ENCODE measurements around the gene MCU.
"Not testable (repeated sequence)": the region's sequence is repeated elsewhere in the genome, so short reads cannot be mapped to it uniquely, and the experiment has no call there.

MCU gene

GRCh38 chr10:72688208-72688651 lies 3.7 kb upstream of the MCU start:
- DNase-seq = no peak

DNA sequence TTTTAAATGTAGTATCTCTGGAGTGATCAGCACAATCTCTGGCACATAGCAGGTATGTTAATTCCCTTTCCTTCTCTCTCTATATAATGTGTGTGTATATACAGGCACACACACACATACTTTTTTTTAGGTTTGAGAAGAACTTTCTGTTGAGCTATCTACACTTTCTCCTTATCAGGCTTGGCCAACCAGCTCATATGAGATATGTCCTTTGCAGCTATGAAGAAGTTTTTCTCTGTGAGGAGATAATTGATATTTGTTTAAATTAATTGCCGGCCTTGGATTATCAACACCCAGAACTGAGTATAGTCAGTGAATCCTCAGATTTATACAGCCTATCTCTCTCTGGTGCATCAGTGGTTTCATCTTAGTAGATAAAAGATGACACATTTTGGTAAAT lies 2.3 kb upstream of the MCU start:
- no peak for DNase-seq

DNA sequence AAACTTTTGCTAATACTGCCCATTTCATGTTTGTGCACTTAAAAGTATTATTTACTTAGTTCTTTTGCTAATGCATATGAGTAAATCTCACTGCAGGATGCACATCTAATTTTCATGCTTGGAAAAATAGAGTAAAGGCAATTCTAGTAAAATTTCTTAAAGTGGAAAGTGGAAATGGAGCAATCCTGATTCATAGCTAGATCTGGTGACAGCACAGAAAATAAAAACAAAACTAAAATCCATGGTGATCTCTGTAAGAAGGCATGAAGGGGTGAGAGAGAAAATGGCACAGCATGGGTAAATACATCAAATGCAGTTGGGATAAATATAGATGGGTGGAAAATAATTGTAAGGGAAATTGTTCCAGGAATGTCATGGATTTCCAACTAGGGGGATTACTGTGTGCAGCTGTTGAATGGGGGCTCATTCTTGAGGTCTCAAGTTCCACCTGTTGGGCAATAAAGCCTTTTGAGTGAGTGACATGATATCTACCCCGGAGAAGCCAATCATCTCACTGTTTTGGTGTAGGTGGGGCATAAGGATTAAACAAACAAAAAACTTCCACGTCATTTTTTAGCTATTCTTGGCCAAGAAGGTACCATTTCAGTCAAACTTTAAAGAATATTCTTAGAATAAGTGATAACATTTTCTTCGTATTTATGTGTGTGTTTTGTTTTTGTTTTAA lies 1.7 kb upstream of the MCU start:
- no peak for DNase-seq

DNA sequence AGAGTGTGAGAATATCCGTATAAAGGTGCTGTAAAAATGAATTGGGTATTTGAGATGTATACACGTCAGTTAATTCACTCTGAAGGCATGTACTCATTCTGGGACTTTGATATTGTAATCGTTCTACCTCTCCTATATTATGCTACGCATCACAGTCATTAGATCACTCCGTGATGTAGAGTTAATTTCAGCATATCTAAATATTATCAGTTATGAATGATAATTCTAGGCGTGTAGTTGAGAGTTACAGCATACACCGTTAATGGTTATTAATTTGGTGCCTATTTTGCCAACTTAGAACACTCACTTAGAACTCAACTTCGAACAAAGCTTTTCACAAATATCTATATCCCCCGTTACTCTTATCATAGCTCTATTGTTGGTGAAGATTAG lies 477 bp upstream of the MCU start:
- no peak for DNase-seq

- DNase-seq = no peak
Observed at GRCh38 chr10:72692744-72692993, 726 bp downstream of the MCU start.

- no peak for DNase-seq
Observed at GRCh38 chr10:72692994-72693781, 1.2 kb downstream of the MCU start.

DNA sequence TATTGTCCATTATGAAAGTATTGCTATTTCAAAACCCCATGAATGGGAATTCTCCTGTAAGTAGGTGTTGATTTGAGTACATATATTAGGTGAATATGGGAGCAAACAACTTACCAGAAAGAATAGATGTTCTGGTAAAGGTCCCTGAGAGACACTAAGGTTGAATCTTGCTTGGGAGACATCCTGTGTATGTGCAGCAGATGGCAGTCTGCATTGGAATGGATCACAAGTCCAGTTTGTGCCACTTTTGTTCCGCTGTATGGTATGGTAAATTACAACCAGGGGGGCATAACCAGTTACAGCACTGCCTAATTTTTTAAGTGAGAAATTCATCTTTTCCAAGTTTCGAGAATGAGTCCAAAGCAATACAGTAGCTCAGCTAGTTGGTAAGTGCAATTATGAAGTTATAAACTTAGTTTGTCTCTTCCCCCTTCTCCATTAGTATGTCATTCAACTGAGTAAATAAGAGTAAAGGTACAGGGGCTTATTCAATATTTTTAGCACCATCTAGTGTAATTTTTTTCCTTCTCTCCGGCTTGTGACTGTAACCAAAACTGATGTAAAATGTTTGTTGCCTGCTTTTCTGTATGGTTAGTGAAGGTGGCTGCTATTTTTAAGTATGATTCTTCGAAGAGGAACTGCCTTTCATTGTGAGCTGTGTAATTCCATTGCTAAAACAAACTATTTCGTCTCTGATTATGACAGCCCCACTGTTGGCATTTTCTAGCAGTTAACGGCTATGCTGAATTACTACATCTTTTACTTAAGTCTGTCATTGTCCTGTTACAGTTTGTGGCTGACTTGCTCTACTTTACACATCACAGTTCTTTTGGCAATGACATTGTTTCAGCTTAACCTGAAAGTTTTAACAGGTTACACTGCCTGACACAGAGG lies 2.8 kb downstream of the MCU start:
- DNase-seq = no peak

GRCh38 chr10:72695496-72695895 lies 3.6 kb downstream of the MCU start:
- no peak for DNase-seq

DNA sequence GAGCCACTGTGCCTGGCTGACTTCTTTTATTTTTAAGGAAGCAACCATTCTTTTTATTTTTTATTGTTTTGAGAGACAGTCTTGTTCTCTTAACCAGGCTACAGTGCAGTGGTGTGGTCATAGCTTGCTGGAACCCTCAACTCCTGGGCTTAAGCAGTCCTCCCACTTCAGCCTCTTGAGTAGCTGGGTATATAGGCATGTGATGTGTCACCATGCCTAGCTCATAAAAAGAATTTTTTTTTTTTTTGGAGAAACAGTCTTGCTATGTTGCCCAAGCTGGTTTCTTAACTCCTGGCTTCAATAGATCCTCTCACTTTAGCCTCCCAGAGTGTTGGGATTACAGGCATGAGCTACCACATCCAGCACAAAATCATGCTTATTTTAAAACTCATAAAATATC lies 5.8 kb downstream of the MCU start:
- DNase-seq = no peak

DNA sequence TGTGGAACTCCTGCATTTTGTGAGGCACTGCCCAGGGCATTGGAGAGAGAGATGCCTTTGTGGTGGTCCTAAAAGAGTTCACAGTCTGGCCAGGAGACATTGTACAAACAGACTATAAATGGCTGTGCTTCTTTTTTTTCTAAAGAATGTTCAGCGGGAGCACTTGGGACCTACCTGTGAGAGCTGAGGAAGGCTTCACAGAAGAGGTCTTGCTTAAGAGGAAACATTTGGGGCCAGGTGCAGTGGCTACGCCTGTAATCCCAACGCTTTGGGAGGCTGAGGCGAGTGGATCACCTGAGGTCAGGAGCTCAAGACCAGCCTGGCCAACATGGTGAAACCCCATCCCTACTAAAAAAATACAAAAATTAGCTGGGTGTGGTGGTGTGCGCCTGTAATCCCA lies 10.5 kb downstream of the MCU start:
- DNase-seq = not testable (repeated sequence)

DNA sequence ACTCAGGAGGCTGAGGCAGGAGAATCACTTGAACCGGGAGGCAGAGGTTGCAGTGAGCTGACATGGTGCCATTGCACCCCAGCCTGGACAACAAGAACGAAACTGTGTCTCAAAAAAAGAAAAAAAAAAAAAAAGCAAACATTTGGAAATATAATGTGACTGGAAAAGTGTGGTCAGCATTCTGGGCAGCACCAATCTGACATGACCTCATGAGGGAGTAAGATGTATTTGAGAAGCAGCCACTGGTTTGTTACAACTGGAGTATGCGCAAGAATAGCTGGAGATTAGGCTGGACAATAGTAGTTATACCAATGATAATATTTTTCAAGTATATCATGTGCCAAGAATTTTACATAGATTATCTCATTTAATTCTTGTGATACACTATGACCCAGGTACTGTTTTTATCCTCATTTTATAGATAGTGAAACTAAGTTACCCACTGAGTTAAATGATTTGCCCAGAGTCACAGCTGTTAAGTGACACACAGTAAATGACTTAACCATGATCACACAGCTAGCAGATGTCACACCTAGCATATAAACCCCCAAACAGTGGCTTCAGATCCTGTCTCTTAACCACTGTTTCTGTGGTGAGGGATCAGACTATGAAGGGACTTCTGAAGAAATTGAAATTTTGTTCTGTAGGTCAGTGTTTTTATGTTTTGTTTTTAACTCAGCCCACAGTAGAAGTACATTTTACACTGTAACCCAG lies 11.1 kb downstream of the MCU start:
- DNase-seq = no peak

DNA sequence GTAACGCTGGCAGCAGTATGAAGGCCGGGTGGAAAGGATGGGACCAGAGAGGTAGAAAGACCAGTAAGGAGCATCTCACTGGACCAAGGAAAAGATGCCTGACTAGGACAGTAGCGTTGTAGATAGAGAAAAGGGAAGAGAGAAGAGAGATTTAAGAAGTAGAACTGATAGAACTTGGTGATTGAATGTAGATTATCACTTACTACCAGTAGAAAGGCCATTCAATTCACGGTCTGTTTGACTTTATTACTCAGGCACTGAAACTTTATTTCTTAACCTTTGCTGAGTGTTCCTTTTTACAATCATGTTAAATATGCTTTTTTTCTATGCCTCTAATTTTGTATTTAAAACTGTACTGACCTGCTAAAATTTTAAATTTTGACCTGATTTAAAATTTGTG lies 12.2 kb downstream of the MCU start:
- DNase-seq = no peak

DNA sequence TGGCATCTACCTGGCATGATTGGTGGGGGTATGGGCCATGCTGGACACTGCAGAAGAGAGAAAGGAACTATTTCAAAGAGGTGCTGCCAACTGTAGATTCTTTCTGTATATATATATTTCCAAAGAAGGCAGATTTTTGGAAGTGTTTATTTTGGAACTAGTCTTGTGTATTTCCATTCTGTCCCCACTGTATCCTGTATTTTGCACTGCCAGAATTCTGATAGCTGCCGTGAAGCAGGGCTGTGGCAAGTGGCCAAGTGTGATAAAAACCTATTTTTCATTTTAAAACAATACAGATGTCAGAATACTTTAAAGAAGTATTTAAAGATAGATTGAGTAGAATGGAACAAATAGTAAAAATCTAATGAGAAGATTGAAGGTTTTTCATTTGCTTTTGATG lies 17.1 kb downstream of the MCU start:
- no peak for DNase-seq

DNA sequence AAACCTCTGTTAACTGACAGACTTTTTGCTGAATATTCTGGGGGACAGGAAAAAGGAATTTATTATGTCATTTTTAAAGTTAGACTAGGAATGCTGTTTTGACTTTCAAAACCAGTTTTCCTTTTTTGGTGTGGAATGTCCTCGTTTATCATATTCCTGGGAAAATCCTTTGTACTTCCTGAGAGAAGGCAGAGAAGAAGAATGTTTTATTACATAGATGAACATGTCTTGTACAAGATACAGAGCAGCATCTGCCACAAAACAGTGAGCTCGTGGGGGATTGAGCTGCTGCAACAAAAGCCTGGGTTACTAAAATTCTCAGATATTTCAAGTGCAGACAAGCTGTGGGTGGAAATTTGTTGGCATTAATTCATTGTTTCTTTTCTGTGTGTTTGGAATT lies 20.2 kb downstream of the MCU start:
- no peak for DNase-seq

GRCh38 chr10:72719941-72720592 lies 28.1 kb downstream of the MCU start:
- no peak for DNase-seq

DNA sequence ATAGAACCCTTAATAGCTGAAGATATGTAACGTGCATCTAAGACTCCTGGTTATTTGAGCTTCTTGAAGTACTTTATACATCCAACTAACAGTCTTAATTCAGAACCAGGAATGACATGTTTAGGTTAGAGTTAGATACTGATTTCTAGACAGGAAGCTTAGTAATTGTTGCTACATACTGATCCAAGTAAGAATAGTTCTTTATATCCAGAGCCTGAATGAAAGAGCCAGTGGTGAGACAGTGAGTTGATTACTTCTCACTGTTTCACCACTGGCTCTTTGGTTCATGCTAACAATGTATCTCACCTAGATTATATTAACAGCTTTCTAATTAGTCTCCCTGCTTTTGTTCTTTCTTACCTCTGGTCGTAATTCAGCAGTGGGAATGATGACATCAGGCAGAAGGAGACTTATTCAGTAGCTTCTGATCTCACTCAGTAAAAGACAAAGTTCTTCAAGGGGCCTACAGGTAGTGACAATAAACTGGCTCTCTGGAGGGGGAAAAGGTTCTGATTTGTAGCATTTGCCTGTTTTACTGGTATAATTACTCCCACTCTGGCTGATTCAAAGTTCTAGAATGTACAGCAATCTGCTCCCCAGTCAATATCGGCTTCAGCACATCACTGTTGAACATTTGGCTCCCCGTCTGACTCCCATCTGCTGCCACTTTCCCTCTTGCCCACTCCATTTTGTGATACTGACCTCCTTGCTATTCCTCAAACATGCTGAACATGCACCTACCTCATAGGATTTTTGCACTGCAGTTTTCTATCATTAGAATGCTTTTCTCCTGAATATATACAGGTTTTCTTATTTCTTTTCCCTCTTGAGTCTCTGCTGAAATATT lies 29.1 kb downstream of the MCU start:
- no peak for DNase-seq

DNA sequence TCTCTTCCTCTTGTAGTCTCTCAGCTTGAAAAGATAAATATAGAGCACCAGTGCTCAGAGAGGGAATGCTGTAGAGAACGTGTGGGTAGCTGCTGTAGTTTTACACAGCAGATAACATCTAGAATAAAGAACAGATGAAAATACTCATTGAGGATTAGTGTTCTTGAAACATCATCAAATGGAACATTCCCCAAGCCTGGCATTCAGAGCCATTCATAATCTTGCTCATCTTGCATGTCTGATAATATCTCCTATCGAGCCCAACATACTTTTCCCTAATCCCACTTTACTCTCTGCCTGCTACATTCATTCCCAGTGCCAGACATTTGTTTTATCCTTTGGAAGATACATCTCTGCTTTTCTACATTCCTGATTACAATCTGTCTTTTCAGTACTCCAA lies 35.2 kb downstream of the MCU start:
- DNase-seq = no peak

GRCh38 chr10:72728462-72728861 lies 36.5 kb downstream of the MCU start:
- no peak for DNase-seq

DNA sequence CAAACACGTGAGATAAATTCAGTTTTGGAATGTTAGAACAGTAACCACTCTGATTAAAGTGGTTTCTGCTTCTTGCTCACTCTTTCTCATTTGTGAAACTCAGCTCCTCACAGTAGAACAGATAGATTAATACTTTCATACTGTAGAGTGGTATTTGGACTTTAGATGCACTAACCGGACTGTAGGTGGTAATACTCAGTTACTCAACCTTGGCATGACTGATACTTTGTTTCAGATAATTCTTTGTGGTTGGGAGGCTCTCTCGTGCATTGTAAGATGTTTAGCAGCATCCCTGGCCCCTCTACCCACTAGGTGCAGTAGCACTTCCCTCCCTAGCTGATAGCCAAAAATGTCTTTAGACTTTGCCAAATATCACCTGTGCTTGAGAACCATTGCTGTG lies 37.6 kb downstream of the MCU start:
- no peak for DNase-seq

- no peak for DNase-seq
Observed at GRCh38 chr10:72730479-72730878, 38.5 kb downstream of the MCU start.

DNA sequence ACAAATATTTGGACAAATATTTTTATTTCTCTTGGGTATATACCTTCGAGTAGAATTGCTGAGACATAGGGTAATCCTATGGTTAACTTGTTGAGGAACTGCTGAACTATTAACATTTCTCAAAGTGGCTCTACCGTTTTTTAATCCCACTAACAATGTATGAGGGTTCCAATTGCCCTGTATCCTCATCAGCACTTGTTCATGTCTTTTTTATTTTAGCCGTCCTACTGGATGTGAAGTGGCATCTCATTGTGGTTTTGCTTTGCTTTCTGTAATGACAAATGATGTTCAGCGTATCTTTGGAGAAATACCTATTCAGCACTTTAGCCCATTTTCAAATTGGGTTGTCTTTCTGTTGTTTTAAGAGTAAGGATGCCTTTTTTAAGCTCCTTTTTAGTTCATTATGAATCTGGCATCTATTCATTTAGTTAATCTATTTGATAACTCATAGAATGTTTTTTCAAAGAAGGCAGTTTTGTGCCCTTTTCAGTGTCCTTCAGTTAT lies 40.0 kb downstream of the MCU start:
- DNase-seq = no peak

DNA sequence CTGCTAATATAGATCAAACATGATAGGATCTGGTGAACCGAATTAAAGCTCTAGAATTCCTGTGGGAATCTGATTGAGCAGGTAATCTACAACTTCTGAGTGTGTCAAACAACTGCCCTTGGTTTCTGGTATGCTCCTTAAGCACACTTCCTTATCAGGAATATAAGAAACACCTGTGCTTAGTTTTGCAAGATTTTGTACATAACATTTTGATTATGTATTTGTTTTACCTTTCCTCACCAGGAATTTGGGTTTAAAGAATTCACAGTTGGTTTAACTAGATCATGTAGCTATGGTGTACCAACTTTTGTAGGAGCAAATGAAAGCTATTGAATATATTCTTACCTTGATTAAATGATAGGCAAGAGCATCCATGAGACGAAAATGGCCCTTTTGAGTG lies 40.6 kb downstream of the MCU start:
- DNase-seq = no peak

Measured in GOT3 (cell line).